A673 (cell line): ENCODE data around the gene LRRFIP1. TPM values are rescaled to one million over a fixed set of nuclear protein-coding genes. Genes with fewer than 3 reads are reported as not detected.

Experiments
- BruUV-seq: library from RNA; stranded (reverse); fragments of 400-500 nt; replicated peaks from 2 replicates; lab custom pipeline; 2021; lab: Mats Ljungman, UMichigan
- CTCF ChIA-PET: fragments of 300-600 bp; sonication (Branson Sonifier 250); formaldehyde crosslinking; loops from one replicate; lab custom pipeline; 2022; ENCODE audit warnings: antibody characterized with exemption; lab: Charles Lee
- POLR2A ChIA-PET: fragments of 300-600 bp; sonication (Branson Sonifier 250); formaldehyde crosslinking; loops from one replicate; lab custom pipeline; 2022; ENCODE audit warnings: antibody characterized with exemption; ENCODE audit not compliant: low non-redundant PET; lab: Charles Lee
- DNase-seq: peaks from one replicate; pipeline ENCODE4 v3.0.0-alpha.2; 2015; ENCODE audit warnings: low spot score
- H3K27ac ChIP-seq: fragments of 200-600 bp; sonication (generic); 2 replicates; pipeline ENCODE4 v1.5.1; 2016; ENCODE audit warnings: mixed run types, low read depth, mild to moderate bottlenecking, mixed read lengths, antibody characterized with exemption, low read length; ENCODE audit not compliant: poor library complexity, severe bottlenecking
- H3K27me3 ChIP-seq: fragments of 200-600 bp; sonication (generic); replicated peaks from 2 replicates; pipeline ENCODE4 v1.6.1; 2017; ENCODE audit warnings: mixed run types, low read depth, mild to moderate bottlenecking, mixed read lengths, antibody characterized with exemption, low read length; ENCODE audit not compliant: insufficient read depth, poor library complexity
- H3K36me3 ChIP-seq: fragments of 200-600 bp; sonication (generic); 2 replicates; pipeline ENCODE4 v1.6.1; 2016; ENCODE audit warnings: mixed run types, mild to moderate bottlenecking, mixed read lengths, antibody characterized with exemption, low read length; ENCODE audit not compliant: insufficient read depth, poor library complexity, severe bottlenecking
- H3K4me1 ChIP-seq: fragments of 200-600 bp; sonication (generic); 2 replicates; pipeline ENCODE4 v1.6.1; 2017; ENCODE audit warnings: mixed run types, mild to moderate bottlenecking, mixed read lengths, antibody characterized with exemption, low read length; ENCODE audit not compliant: insufficient read depth, poor library complexity, severe bottlenecking
- H3K4me3 ChIP-seq: fragments of 200-600 bp; sonication (generic); 2 replicates; pipeline ENCODE4 v1.5.1; 2016; ENCODE audit warnings: low read depth, mixed run types, mild to moderate bottlenecking, mixed read lengths, low read length; ENCODE audit not compliant: poor library complexity, severe bottlenecking
- H3K9me3 ChIP-seq: fragments of 200-600 bp; sonication (generic); 2 replicates; pipeline ENCODE4 v1.6.1; 2016; ENCODE audit warnings: mixed run types, low read depth, mild to moderate bottlenecking, mixed read lengths, antibody characterized with exemption, low read length; ENCODE audit not compliant: poor library complexity, severe bottlenecking
- CTCF ChIP-seq: fragments of 300-800, 200-600 bp; sonication (generic); conservative IDR thresholded peaks from 2 replicates; pipeline ENCODE4 v1.5.1; 2017; ENCODE audit warnings: low read depth, mild to moderate bottlenecking, antibody characterized with exemption, low read length, moderate library complexity, mixed read lengths
- EZH2 ChIP-seq: fragments of 200-600 bp; sonication (generic); IDR thresholded peaks from 2 replicates; pipeline ENCODE4 v1.6.1; 2017; ENCODE audit warnings: borderline replicate concordance, low read depth, mild to moderate bottlenecking, mixed read lengths, antibody characterized with exemption, low read length; ENCODE audit not compliant: poor library complexity, severe bottlenecking
- intact Hi-C: fragments of 100-400 bp; cut with micrococcal nuclease; formaldehyde crosslinking; loops from one replicate; pipeline ENCODE4 v1.10.0; 2022; ENCODE audit not compliant: unreplicated experiment
- total RNA-seq: library from RNA; stranded (reverse); gene quantifications from 2 replicates; pipeline ENCODE4 v1.2.3, GENCODE V29; 2021

The LRRFIP1 gene
- total RNA-seq, 1 experiment from 2014 or later = 69.3 TPM

GRCh38 chr2:237739101-237739500, 111.7 kb downstream of the LRRFIP1 start:
- Histone ChIP-seq H3K9me3 (no peaks in the 10 kb centered on the region), H3K4me3 (no peak overlapping the region), H3K36me3 (no peaks in the 10 kb centered on the region), H3K27ac (no peak overlapping the region), H3K4me1 (peaks cover 12% of the 10 kb centered on the region), H3K27me3 (no peaks in the 10 kb centered on the region)
- intact Hi-C loops = no loop called here
- BruUV-seq = no TSS peak
- CTCF ChIA-PET = no interaction called here
- TF ChIP-seq EZH2 = no peak
- TF ChIP-seq CTCF = no peak
- DNase-seq = no peak
- POLR2A ChIA-PET = no interaction called here

- H3K27me3 ChIP-seq = no peaks in the 10 kb centered on the region
- BruUV-seq = no TSS peak
- no peak for DNase-seq
- no peak for TF ChIP-seq CTCF
- no peak for TF ChIP-seq EZH2
- no peak overlapping the region for H3K27ac ChIP-seq
- ChIA-PET POLR2A (no interaction called here), CTCF (interaction anchor here (0.6 to 1.5 kb wide), 2 partner anchors 41 to 68 kb away, joined by 3 to 5 read pairs; no protein-coding TSS in a partner anchor)
- intact Hi-C loops = loop anchor here (10.0 kb wide), 1 partner anchor 227 kb away; no protein-coding TSS in a partner anchor
- H3K36me3 ChIP-seq = no peaks in the 10 kb centered on the region
- H3K4me1 ChIP-seq = peaks cover 3% of the 10 kb centered on the region
- H3K4me3 ChIP-seq = no peak overlapping the region
- no peaks in the 10 kb centered on the region for H3K9me3 ChIP-seq
Observed at GRCh38 chr2:237742191-237742590, 114.8 kb downstream of the LRRFIP1 start.

- no peaks in the 10 kb centered on the region for H3K9me3 ChIP-seq
- no peaks in the 10 kb centered on the region for H3K27me3 ChIP-seq
- no peaks in the 10 kb centered on the region for H3K36me3 ChIP-seq
- TF ChIP-seq CTCF = no peak
- TF ChIP-seq EZH2 = no peak
- CTCF ChIA-PET = interaction anchor here (0.6 to 1.5 kb wide), 2 partner anchors 42 to 69 kb away, joined by 3 to 5 read pairs; no protein-coding TSS in a partner anchor
- peaks cover 3% of the 10 kb centered on the region for H3K4me1 ChIP-seq
- BruUV-seq = no TSS peak
- intact Hi-C loops = loop anchor here (10.0 kb wide), 1 partner anchor 228 kb away; no protein-coding TSS in a partner anchor
- POLR2A ChIA-PET = interaction anchor here (1.0 kb wide), 1 partner anchor 388 kb away, joined by 4 read pairs; no protein-coding TSS in a partner anchor
- no peak overlapping the region for H3K4me3 ChIP-seq
- no peak overlapping the region for H3K27ac ChIP-seq
- DNase-seq = no peak
Observed at GRCh38 chr2:237742614-237743013, 115.2 kb downstream of the LRRFIP1 start.
